Heart left ventricle (tissue), 13 donors: ENCODE data around the gene TRIP12.

ENCODE experiments used
- CTCF ChIP-seq, 12 donors: fragments of 200-600 bp; sonication (generic) in 4 of 12; IDR thresholded peaks; one replicate each; pipeline versions ENCODE4 v1.5.0 to v1.8.0; 2018 to 2022; ENCODE audit warnings: antibody characterized with exemption in 12 of 12, mild to moderate bottlenecking in 5 of 12
- POLR2A ChIP-seq, 2 donors: fragments of 450-650 bp; IDR thresholded peaks; one replicate each; pipeline ENCODE4 v1.6.1; 2017; ENCODE audit warnings: antibody characterized with exemption in 2 of 2, mild to moderate bottlenecking in 2 of 2, moderate library complexity in 2 of 2
- donor health status: ischemic (EF 13 %, LVEDD 7.1; RV severe dilation, severe dysfunction).
- donor health status: DM: no; HTN: yes; CAD: no.
- donor health status: DM: no; HTN: no; CAD: no.
- donor health status: ischemic (EF 25% LVEDD 6.9; RV normal size, moderate dysfunction).
- donor health status: ischemic (EF 25% LVEDD 5.7; RV mildly dilated, moderate dysfunction).
- donor health status: ischemic (EF 35%, LVEDD 5.7; RV mildly dilated, moderate dysfunction).
- donor health status: nonischemic (EF 11% LVEDD 7.7; RV severe dilation, severe dysfunction).
- donor health status: DM: yes; HTN: yes; CAD: no.
- donor health status: PGD.
- donor health status: ischemic (EF 29% LVEDD 5.4; RV normal size, mild dysfunction).
- donor health status: nonischemic (EF 23%, LVEDD 6.1; RV moderate dilation, normal function).

- TF ChIP-seq CTCF (IDR thresholded peaks at IDR 0.05): no peak
- no peak for TF ChIP-seq POLR2A (IDR thresholded peaks at IDR 0.05)
Measured at GRCh38 chr2:229835596-229836283, 86.1 kb downstream of the TRIP12 start.
